ENCODE measurements around the gene BTBD3.

BTBD3 gene

DNA sequence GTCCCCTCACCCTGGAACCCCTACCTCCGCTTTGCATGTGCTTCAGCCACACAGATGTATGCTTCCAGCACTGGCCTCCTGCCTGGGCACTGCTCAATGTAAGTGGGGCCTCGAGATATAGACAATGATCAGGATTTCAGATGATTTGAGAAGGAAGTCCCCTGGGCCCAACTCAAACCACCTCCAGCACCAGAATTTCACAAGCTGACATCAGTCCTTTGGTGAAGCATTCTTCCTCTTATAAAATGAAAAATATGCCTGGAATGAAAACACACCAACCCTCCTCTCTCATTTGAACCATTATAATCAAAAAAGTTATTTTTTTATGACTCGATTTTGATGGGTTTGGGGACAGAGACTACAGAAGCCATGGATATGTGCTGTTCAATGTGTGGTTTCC is 48.5 kb downstream of the BTBD3 start:
- DNase-seq (ENCODE audit: low read depth in 2 of 2), result no peak

DNA sequence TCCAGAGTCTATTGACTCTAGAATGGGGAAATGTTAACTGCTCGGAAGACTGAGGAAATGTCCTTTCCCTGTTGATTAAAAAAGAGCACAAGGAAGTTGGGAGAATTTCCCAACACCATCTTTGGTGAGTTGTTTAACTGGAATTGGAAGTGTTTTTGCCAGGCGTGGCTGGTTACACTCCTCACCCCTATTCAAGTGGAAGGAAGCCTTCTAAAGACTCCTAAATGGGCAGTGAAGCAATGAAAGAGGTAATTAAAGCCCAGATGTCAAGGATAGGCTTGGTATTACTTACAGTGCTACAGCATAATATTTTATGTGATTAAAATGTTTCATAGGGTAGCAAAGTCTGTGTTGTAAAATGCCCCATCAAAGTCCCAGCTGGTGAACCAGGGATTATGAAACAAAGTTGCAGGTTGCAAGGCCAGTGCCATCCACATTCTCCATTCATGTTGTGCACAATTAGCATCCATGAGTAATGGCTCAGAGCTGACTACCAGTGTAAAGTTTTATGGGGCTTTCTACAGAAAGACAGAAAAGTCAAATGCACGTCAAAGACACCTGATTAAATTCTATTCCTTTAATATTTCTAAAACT is 52.6 kb downstream of the BTBD3 start:
- DNase-seq (ENCODE audit: low read depth in 2 of 2), result no peak

DNA sequence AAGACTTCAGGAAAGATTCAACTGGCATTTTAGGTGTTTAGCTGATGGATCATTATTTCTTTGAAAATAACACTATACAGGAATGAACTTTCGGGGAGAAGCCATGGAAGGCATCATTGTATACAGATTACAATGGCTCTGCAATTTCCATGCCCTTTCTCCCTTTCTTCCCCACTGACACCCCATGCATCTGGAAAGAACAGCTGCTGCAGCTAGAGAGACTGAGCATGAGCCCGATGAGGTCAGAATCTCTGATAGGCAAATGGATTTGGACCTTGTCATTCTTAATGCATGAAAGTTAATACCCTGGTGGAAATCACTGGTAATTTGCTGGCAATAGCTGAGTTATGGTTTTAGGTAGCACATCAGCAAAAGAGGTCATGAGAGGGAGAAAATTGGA is 54.8 kb downstream of the BTBD3 start:
- no peak for DNase-seq (ENCODE audit: low read depth in 2 of 2)
